IMR-90 (cell line): ENCODE data around the gene FGFRL1. TPM values are rescaled to one million over a fixed set of nuclear protein-coding genes. Genes with fewer than 3 reads are reported as not detected.

Experiments used
- ATAC-seq: fragments of 200-7000 bp; cut with Tn5 transposase; 2 replicates; pipeline ENCODE4 v1.9.1; 2020; ENCODE audit warnings: low read depth, mild to moderate bottlenecking, moderate library complexity
- BruUV-seq: library from RNA; stranded (reverse); fragments of 400-500 nt; replicated peaks from 2 replicates; lab custom pipeline; 2021; lab: Mats Ljungman, UMichigan
- CTCF ChIA-PET: fragments of 300-600 bp; formaldehyde crosslinking; extraction: SDS; loops from one replicate; lab custom pipeline; 2021; ENCODE audit warnings: antibody characterized with exemption; lab: Yijun Ruan, JAX
- POLR2A ChIA-PET: fragments of 300-600 bp; sonication (Branson Sonifier 250); formaldehyde crosslinking; loops from one replicate; lab custom pipeline; 2022; ENCODE audit warnings: antibody characterized with exemption; ENCODE audit not compliant: unreplicated experiment; lab: Charles Lee
- DNase-seq: peaks from one replicate; pipeline ENCODE4 v3.0.0; 2013
- H2AFZ ChIP-seq: replicated peaks from 2 replicates; pipeline ENCODE3; 2013; ENCODE audit warnings: low read length, mild to moderate bottlenecking; ENCODE audit not compliant: poor library complexity
- H2AK5ac ChIP-seq: 2 replicates; pipeline ENCODE4 v1.6.1; 2013; ENCODE audit warnings: low read depth, low read length, inconsistent platforms
- H2AK9ac ChIP-seq: replicated peaks from 2 replicates; pipeline ENCODE3; 2013; ENCODE audit warnings: mild to moderate bottlenecking, low read depth, low read length, moderate library complexity; ENCODE audit not compliant: poor library complexity
- H2BK120ac ChIP-seq: 2 replicates; pipeline ENCODE4 v1.6.1; 2013; ENCODE audit warnings: low read depth, low read length, inconsistent platforms
- H2BK15ac ChIP-seq: 3 replicates; pipeline ENCODE4 v1.6.1; 2013; ENCODE audit warnings: low read depth, low read length, inconsistent platforms
- H2BK20ac ChIP-seq: 2 replicates; pipeline ENCODE4 v1.6.1; 2013; ENCODE audit warnings: low read depth, mild to moderate bottlenecking, inconsistent platforms, low read length, moderate library complexity
- H2BK5ac ChIP-seq: 2 replicates; pipeline ENCODE4 v1.6.1; 2013; ENCODE audit warnings: mild to moderate bottlenecking, low read depth, low read length, inconsistent platforms; ENCODE audit not compliant: poor library complexity, severe bottlenecking
- H3K14ac ChIP-seq: replicated peaks from 2 replicates; pipeline ENCODE4 v1.6.1; 2013; ENCODE audit warnings: low read depth, low read length, inconsistent platforms
- H3K18ac ChIP-seq: 2 replicates; pipeline ENCODE4 v1.6.1; 2013; ENCODE audit warnings: low read depth, low read length, control low read depth
- H3K23ac ChIP-seq: 2 replicates; pipeline ENCODE4 v1.6.1; 2013; ENCODE audit warnings: low read depth, low read length, inconsistent platforms
- H3K27ac ChIP-seq: 2 replicates; pipeline ENCODE4 v1.5.1; 2013; ENCODE audit warnings: mild to moderate bottlenecking, control low read depth, low read length; ENCODE audit not compliant: insufficient read depth
- H3K27me3 ChIP-seq: 2 replicates; pipeline ENCODE4 v1.6.1; 2013; ENCODE audit warnings: low read length; ENCODE audit not compliant: control insufficient read depth, insufficient read depth
- H3K36me3 ChIP-seq: 2 replicates; pipeline ENCODE4 v1.6.1; 2013; ENCODE audit warnings: low read length, mixed read lengths; ENCODE audit not compliant: control insufficient read depth, insufficient read depth
- H3K4ac ChIP-seq: 2 replicates; pipeline ENCODE4 v1.6.1; 2013; ENCODE audit warnings: low read depth, low read length, inconsistent platforms
- H3K4me1 ChIP-seq: 2 replicates; pipeline ENCODE4 v1.6.1; 2013; ENCODE audit warnings: low read length, mixed read lengths; ENCODE audit not compliant: control insufficient read depth, insufficient read depth
- H3K4me2 ChIP-seq: 2 replicates; pipeline ENCODE4 v1.6.1; 2013; ENCODE audit warnings: low read depth, mild to moderate bottlenecking, control low read depth, low read length, moderate library complexity
- H3K4me3 ChIP-seq: 2 replicates; pipeline ENCODE4 v1.5.1; 2013; ENCODE audit warnings: low read depth, mild to moderate bottlenecking, control low read depth, low read length, moderate library complexity; ENCODE audit not compliant: insufficient read depth
- H3K56ac ChIP-seq: 2 replicates; pipeline ENCODE4 v1.6.1; 2013; ENCODE audit warnings: low read length, inconsistent platforms; ENCODE audit not compliant: insufficient read depth; ENCODE audit errors: extremely low read depth
- H3K79me1 ChIP-seq, 2 experiments: 2 replicates each; pipeline ENCODE4 v1.6.1; 2013; ENCODE audit warnings: low read length in 2 of 2, inconsistent platforms in 1 of 2, low read depth in 1 of 2
- H3K9ac ChIP-seq: 2 replicates; pipeline ENCODE4 v1.6.1; 2013; ENCODE audit warnings: low read depth, low read length, control low read depth
- H3K9me1 ChIP-seq: 2 replicates; pipeline ENCODE4 v1.6.1; 2013; ENCODE audit warnings: low read length, inconsistent platforms; ENCODE audit not compliant: insufficient read depth
- H3K9me3 ChIP-seq: 2 replicates; pipeline ENCODE4 v1.6.1; 2013; ENCODE audit warnings: low read length; ENCODE audit not compliant: control insufficient read depth, insufficient read depth
- H4K20me1 ChIP-seq: 2 replicates; pipeline ENCODE4 v1.6.1; 2013; ENCODE audit warnings: low read length, inconsistent platforms; ENCODE audit not compliant: insufficient read depth
- H4K5ac ChIP-seq: 2 replicates; pipeline ENCODE4 v1.6.1; 2013; ENCODE audit warnings: mild to moderate bottlenecking, low read depth, low read length, control low read depth
- H4K8ac ChIP-seq, 2 experiments: 2 replicates each; pipeline ENCODE4 v1.6.1; 2013; ENCODE audit warnings: low read depth in 2 of 2, low read length in 2 of 2, control low read depth in 1 of 2, inconsistent platforms in 1 of 2
- H4K91ac ChIP-seq: 2 replicates; pipeline ENCODE4 v1.6.1; 2013; ENCODE audit warnings: low read depth, low read length, inconsistent platforms; ENCODE audit not compliant: insufficient read depth
- BHLHE40 ChIP-seq: fragments of 150-350 bp; IDR thresholded peaks from 2 replicates; pipeline ENCODE4 v1.6.1; 2016; ENCODE audit warnings: mild to moderate bottlenecking, low read depth, low read length
- CEBPB ChIP-seq: IDR thresholded peaks from 2 replicates; pipeline ENCODE4 v1.6.1; 2012; ENCODE audit warnings: low read depth, low read length, improper control_type of control experiment
- CHD1 ChIP-seq: IDR thresholded peaks from 2 replicates; pipeline ENCODE4 v1.6.1; 2012; ENCODE audit warnings: low read depth, low read length, improper control_type of control experiment
- CTCF ChIP-seq: conservative IDR thresholded peaks from 2 replicates; pipeline ENCODE4 v1.5.1; 2012; ENCODE audit warnings: mild to moderate bottlenecking, low read depth, low read length, improper control_type of control experiment
- FOS ChIP-seq: fragments of 150-350 bp; IDR thresholded peaks from 2 replicates; pipeline ENCODE4 v1.6.1; 2016; ENCODE audit warnings: low read depth, low read length
- MXI1 ChIP-seq: IDR thresholded peaks from 2 replicates; pipeline ENCODE4 v1.6.1; 2012; ENCODE audit warnings: low read depth, mild to moderate bottlenecking, low read length, moderate library complexity, borderline replicate concordance
- RCOR1 ChIP-seq: IDR thresholded peaks from 2 replicates; pipeline ENCODE4 v1.6.1; 2012; ENCODE audit warnings: mild to moderate bottlenecking, low read length, improper control_type of control experiment; ENCODE audit not compliant: insufficient replicate concordance
- RFX5 ChIP-seq: IDR thresholded peaks from 2 replicates; pipeline ENCODE4 v1.8.0; 2012; ENCODE audit warnings: low read depth, mild to moderate bottlenecking, low read length, moderate library complexity
- WGBS, 2 experiments: methylation state at CpG; one replicate each; pipeline versions ENCODE4 v1.1.5 to v1.1.7; 2013; ENCODE audit warnings: missing lambda C conversion rate in 2 of 2; ENCODE audit not compliant: insufficient read length in 1 of 2; ENCODE audit errors: extremely low coverage in 2 of 2; 5-methylcytosine and 5-hydroxymethylcytosine counted together
- dilution Hi-C: fragments of 300-500 bp; cut with HindIII; formaldehyde crosslinking; loops from one replicate; pipeline ENCODE4 v1.14.3; 2018; ENCODE audit warnings: low sequenced_read_pairs; ENCODE audit not compliant: unreplicated experiment
- in situ Hi-C: fragments of 300-500 bp; cut with MboI; formaldehyde crosslinking; loops from 3 replicates; pipeline ENCODE4 v1.14.3; 2019; ENCODE audit warnings: low sequenced_read_pairs, inconsistent platforms, mixed read lengths
- intact Hi-C: fragments of 100-400 bp; cut with micrococcal nuclease; formaldehyde crosslinking; loops from 2 replicates; pipeline ENCODE4 v1.10.0; 2022
- polyA plus RNA-seq, 3 experiments: library from polyadenylated mRNA; depleted of rRNA; stranded (reverse); fragments of >200 nt; gene quantifications; 2 replicates each; pipeline ENCODE4 v1.2.3, GENCODE V29; 2012; ENCODE audit warnings: low replicate concordance in 1 of 3
- total RNA-seq: library from RNA; depleted of rRNA; stranded (reverse); fragments of >200 nt; gene quantifications from 2 replicates; pipeline ENCODE4 v1.2.3, GENCODE V29; 2012

Gene FGFRL1
- total and polyA plus RNA-seq, 2 of the 4 experiments (the other 2 are of a cell fraction): 49.3 to 78.8 TPM

GRCh38 chr4:966266-967112 lies 44.9 kb upstream of the FGFRL1 start:
- no peaks in the 10 kb centered on the region for H3K9me3 ChIP-seq
- POLR2A ChIA-PET: no interaction called here
- no peak overlapping the region for H3K14ac ChIP-seq
- TF ChIP-seq CHD1 (no peak), BHLHE40 (no peak), MXI1 (no peak), RCOR1 (no peak), CTCF (no peak), CEBPB (no peak), RFX5 (no peak), FOS (no peak)
- no peak for ATAC-seq
- no peak overlapping the region for H2BK120ac ChIP-seq
- H3K4me3 ChIP-seq: no peak overlapping the region
- no peak overlapping the region for H3K4me2 ChIP-seq
- H4K20me1 ChIP-seq: peaks cover 16% of the 10 kb centered on the region
- CTCF ChIA-PET: no interaction called here
- no peak overlapping the region for H4K8ac ChIP-seq
- no peak overlapping the region for H2BK5ac ChIP-seq
- no TSS peak for BruUV-seq
- H3K27ac ChIP-seq: no peak overlapping the region
- H4K5ac ChIP-seq: no peak overlapping the region
- H3K18ac ChIP-seq: no peak overlapping the region
- no peaks in the 10 kb centered on the region for H3K27me3 ChIP-seq
- H3K79me1 ChIP-seq: peaks cover 9 to 11% of the 10 kb centered on the region in 2 experiments; a peak in 2 of 4 replicates
- 91% methylated on average over 32 of the region's 48 CpGs; no CpG with 5 or more reads in 1 of the 2 experiments for WGBS, 2 experiments
- DNase-seq: no peak
- H3K23ac ChIP-seq: no peak overlapping the region
- no peak overlapping the region for H2BK15ac ChIP-seq
- in situ Hi-C loops: no loop called here
- intact Hi-C loops: no loop called here
- H2AFZ ChIP-seq: no peak overlapping the region
- no peak overlapping the region for H2BK20ac ChIP-seq
- dilution Hi-C loops: no loop called here
- no peak overlapping the region for H2AK5ac ChIP-seq
- no peak overlapping the region for H3K4ac ChIP-seq
- H2AK9ac ChIP-seq: peak overlapping the region; percentile 8
- no peaks in the 10 kb centered on the region for H3K4me1 ChIP-seq
- H3K36me3 ChIP-seq: peaks cover 49% of the 10 kb centered on the region
- H4K91ac ChIP-seq: no peak overlapping the region
- no peak overlapping the region for H3K56ac ChIP-seq
- H3K9me1 ChIP-seq: no peaks in the 10 kb centered on the region; the same call in 1 of the 2 replicates
- H3K9ac ChIP-seq: no peak overlapping the region
